ENCODE measurements around the gene EMILIN2. TPM values are rescaled to one million over a fixed set of nuclear protein-coding genes. Genes with fewer than 3 reads are reported as not detected.
A peak's percentile ranks its signal among the peaks of the same experiment; 100 is the strongest.

EMILIN2 gene
- total and polyA plus RNA-seq, 9 of the 15 experiments (the other 6 are each of a cell fraction or from before 2014, with no cell fraction given): 0.01 to 0.40 (median 0.19) TPM

- TF ChIP-seq DLX4 (CRISPR knock-in tag; IDR thresholded peaks at IDR 0.05): no peak
- no peak for TF ChIP-seq SETDB1 (IDR thresholded peaks at IDR 0.05; ENCODE audit: low read length)
- no peak for TF ChIP-seq ZBTB26 (CRISPR knock-in tag; IDR thresholded peaks at IDR 0.05)
- no peak for TF ChIP-seq THAP7 (CRISPR knock-in tag; IDR thresholded peaks at IDR 0.05)
- TF ChIP-seq ZNF75A (CRISPR knock-in tag; IDR thresholded peaks at IDR 0.05): no peak
- no peak for TF ChIP-seq HOXB6 (CRISPR knock-in tag; IDR thresholded peaks at IDR 0.05; ENCODE audit: borderline replicate concordance)
- no peak for TF ChIP-seq ZNF143 (CRISPR knock-in tag; IDR thresholded peaks at IDR 0.05)
- peak; percentile 99 for TF ChIP-seq DPF2 (IDR thresholded peaks at IDR 0.05)
- no peak for TF ChIP-seq PTRF (tag; IDR thresholded peaks at IDR 0.05)
- no peak for TF ChIP-seq THRA (IDR thresholded peaks at IDR 0.05)
- TF ChIP-seq CGGBP1 (CRISPR knock-in tag; IDR thresholded peaks at IDR 0.05): peak; percentile 30; the same call in 1 of the 2 replicates
- TF ChIP-seq DMBX1 (CRISPR knock-in tag; IDR thresholded peaks at IDR 0.05; ENCODE audit: borderline replicate concordance): peak; percentile 84
- TF ChIP-seq, protein P1, sequence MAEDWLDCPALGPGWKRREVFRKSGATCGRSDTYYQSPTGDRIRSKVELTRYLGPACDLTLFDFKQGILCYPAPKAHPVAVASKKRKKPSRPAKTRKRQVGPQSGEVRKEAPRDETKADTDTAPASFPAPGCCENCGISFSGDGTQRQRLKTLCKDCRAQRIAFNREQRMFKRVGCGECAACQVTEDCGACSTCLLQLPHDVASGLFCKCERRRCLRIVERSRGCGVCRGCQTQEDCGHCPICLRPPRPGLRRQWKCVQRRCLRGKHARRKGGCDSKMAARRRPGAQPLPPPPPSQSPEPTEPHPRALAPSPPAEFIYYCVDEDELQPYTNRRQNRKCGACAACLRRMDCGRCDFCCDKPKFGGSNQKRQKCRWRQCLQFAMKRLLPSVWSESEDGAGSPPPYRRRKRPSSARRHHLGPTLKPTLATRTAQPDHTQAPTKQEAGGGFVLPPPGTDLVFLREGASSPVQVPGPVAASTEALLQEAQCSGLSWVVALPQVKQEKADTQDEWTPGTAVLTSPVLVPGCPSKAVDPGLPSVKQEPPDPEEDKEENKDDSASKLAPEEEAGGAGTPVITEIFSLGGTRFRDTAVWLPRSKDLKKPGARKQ (CRISPR knock-in tag; IDR thresholded peaks at IDR 0.05): no peak
- TF ChIP-seq ZNF395 (CRISPR knock-in tag; IDR thresholded peaks at IDR 0.05): peak; percentile 84; the same call in 1 of the 2 replicates
- TF ChIP-seq CEBPG (CRISPR knock-in tag; IDR thresholded peaks at IDR 0.05): no peak
- TF ChIP-seq CEBPG (tag; conservative IDR thresholded peaks at IDR 0.05 in 1 of 2, IDR thresholded peaks at IDR 0.05 in 1 of 2): no peak
- TF ChIP-seq, protein P2, sequence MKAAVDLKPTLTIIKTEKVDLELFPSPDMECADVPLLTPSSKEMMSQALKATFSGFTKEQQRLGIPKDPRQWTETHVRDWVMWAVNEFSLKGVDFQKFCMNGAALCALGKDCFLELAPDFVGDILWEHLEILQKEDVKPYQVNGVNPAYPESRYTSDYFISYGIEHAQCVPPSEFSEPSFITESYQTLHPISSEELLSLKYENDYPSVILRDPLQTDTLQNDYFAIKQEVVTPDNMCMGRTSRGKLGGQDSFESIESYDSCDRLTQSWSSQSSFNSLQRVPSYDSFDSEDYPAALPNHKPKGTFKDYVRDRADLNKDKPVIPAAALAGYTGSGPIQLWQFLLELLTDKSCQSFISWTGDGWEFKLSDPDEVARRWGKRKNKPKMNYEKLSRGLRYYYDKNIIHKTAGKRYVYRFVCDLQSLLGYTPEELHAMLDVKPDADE (conservative IDR thresholded peaks at IDR 0.05; ENCODE audit: control insufficient read depth, low read depth, low read length): no peak
- no peak for TF ChIP-seq PRPF4 (IDR thresholded peaks at IDR 0.05; ENCODE audit: insufficient read depth, low read depth, low read length, poor library complexity, severe bottlenecking)
- TF ChIP-seq GABPB2 (CRISPR knock-in tag; conservative IDR thresholded peaks at IDR 0.05): no peak
Observed at GRCh38 chr18:2853926-2854664, 7.3 kb downstream of the EMILIN2 start (continued).
